ENCODE measurements around the gene LRRC8A. TPM values are rescaled to one million over a fixed set of nuclear protein-coding genes. Genes with fewer than 3 reads are reported as not detected.

LRRC8A gene
- total and polyA plus RNA-seq, 4 donors = 14.3 to 100 (median 52.6) TPM

Other genes starting within 250 kb of the LRRC8A start
- 10 to 100 TPM in 1 of 2 donors, 1 to 10 TPM in 1; 9.0 to 15.3 TPM for gene DYNC2I2, start 225.3 kb upstream of the LRRC8A start, total RNA-seq
- 10 to 100 TPM; 20.2 to 55.3 TPM for gene DYNC2I2, start 225.3 kb upstream of the LRRC8A start, polyA plus RNA-seq
- 100 to 1,000 TPM; 190 to 195 TPM for gene SET, start 192.9 kb upstream of the LRRC8A start, total RNA-seq
- gene SET, start 192.9 kb upstream of the LRRC8A start, polyA plus RNA-seq = 100 to 1,000 TPM in 1 of 2 donors, 10 to 100 TPM in 1; 98.5 to 167 TPM
- 10 to 100 TPM in 1 of 2 donors, 1 to 10 TPM in 1; 7.1 to 11.1 TPM for gene PKN3, start 179.6 kb upstream of the LRRC8A start, total RNA-seq
- gene PKN3, start 179.6 kb upstream of the LRRC8A start, polyA plus RNA-seq = 1 to 10 TPM; 1.3 to 2.5 TPM
- 10 to 100 TPM; 11.2 to 13.1 TPM for gene ZDHHC12, start 158.0 kb upstream of the LRRC8A start, total RNA-seq
- gene ZDHHC12, start 158.0 kb upstream of the LRRC8A start, polyA plus RNA-seq = 10 to 100 TPM; 21.3 to 30.9 TPM
- 10 to 100 TPM; 29.6 to 42.9 TPM for gene ZER1, start 110.2 kb upstream of the LRRC8A start, total RNA-seq
- 10 to 100 TPM; 14.5 to 39.6 TPM for gene ZER1, start 110.2 kb upstream of the LRRC8A start, polyA plus RNA-seq
- 10 to 100 TPM; 23.6 to 27.7 TPM for gene TBC1D13, start 94.9 kb upstream of the LRRC8A start, total RNA-seq
- 10 to 100 TPM in 1 of 2 donors, 1 to 10 TPM in 1; 9.0 to 21.5 TPM for gene TBC1D13, start 94.9 kb upstream of the LRRC8A start, polyA plus RNA-seq
- 10 to 100 TPM; 11.0 to 14.1 TPM for gene ENDOG, start 63.6 kb upstream of the LRRC8A start, total RNA-seq
- 10 to 100 TPM in 1 of 2 donors, 1 to 10 TPM in 1; 9.1 to 15.9 TPM for gene ENDOG, start 63.6 kb upstream of the LRRC8A start, polyA plus RNA-seq
- 10 to 100 TPM; 28.6 to 32.8 TPM for gene SPOUT1, start 52.3 kb upstream of the LRRC8A start, total RNA-seq
- 10 to 100 TPM; 14.3 to 40.9 TPM for gene SPOUT1, start 52.3 kb upstream of the LRRC8A start, polyA plus RNA-seq
- gene KYAT1, start 183 bp upstream of the LRRC8A start, total RNA-seq = 1 to 10 TPM; 7.5 to 9.5 TPM
- 10 to 100 TPM in 1 of 2 donors, 1 to 10 TPM in 1; 4.5 to 11.4 TPM for gene KYAT1, start 183 bp upstream of the LRRC8A start, polyA plus RNA-seq
- 10 to 100 TPM; 20.5 to 33.0 TPM for gene PHYHD1, start 38.8 kb downstream of the LRRC8A start, total RNA-seq
- gene PHYHD1, start 38.8 kb downstream of the LRRC8A start, polyA plus RNA-seq = 10 to 100 TPM; 16.7 to 68.9 TPM
- 10 to 100 TPM in 1 of 2 donors, 1 to 10 TPM in 1; 8.4 to 10.5 TPM for gene DOLK, start 65.5 kb downstream of the LRRC8A start, total RNA-seq
- gene DOLK, start 65.5 kb downstream of the LRRC8A start, polyA plus RNA-seq = 10 to 100 TPM in 1 of 2 donors, 1 to 10 TPM in 1; 4.3 to 10.7 TPM
- 10 to 100 TPM; 37.1 to 44.5 TPM for gene NUP188, start 65.6 kb downstream of the LRRC8A start, total RNA-seq
- gene NUP188, start 65.6 kb downstream of the LRRC8A start, polyA plus RNA-seq = 10 to 100 TPM in 1 of 2 donors, 1 to 10 TPM in 1; 4.9 to 14.4 TPM
- 100 to 1,000 TPM in 1 of 2 donors, 10 to 100 TPM in 1; 64.9 to 107 TPM for gene SH3GLB2, start 146.2 kb downstream of the LRRC8A start, total RNA-seq
- 100 to 1,000 TPM in 1 of 2 donors, 10 to 100 TPM in 1; 34.4 to 232 TPM for gene SH3GLB2, start 146.2 kb downstream of the LRRC8A start, polyA plus RNA-seq
- 10 to 100 TPM; 21.8 to 28.3 TPM for gene MIGA2, start 154.5 kb downstream of the LRRC8A start, total RNA-seq
- gene MIGA2, start 154.5 kb downstream of the LRRC8A start, polyA plus RNA-seq = 10 to 100 TPM in 1 of 2 donors, 1 to 10 TPM in 1; 8.5 to 32.3 TPM
- gene DOLPP1, start 199.0 kb downstream of the LRRC8A start, total RNA-seq = 1 to 10 TPM; 4.0 to 5.1 TPM
- 1 to 10 TPM; 2.1 to 4.9 TPM for gene DOLPP1, start 199.0 kb downstream of the LRRC8A start, polyA plus RNA-seq
- gene CRAT, start 228.7 kb downstream of the LRRC8A start, total RNA-seq = 10 to 100 TPM; 42.0 to 48.4 TPM
- gene CRAT, start 228.7 kb downstream of the LRRC8A start, polyA plus RNA-seq = 10 to 100 TPM; 26.8 to 51.1 TPM
- gene PTPA, start 229.3 kb downstream of the LRRC8A start, total RNA-seq = 100 to 1,000 TPM in 1 of 2 donors, 10 to 100 TPM in 1; 80.3 to 156 TPM
- 10 to 100 TPM; 60.6 to 73.2 TPM for gene PTPA, start 229.3 kb downstream of the LRRC8A start, polyA plus RNA-seq